GM12801 (cell line): Measurements from ENCODE around the gene CARMIL1.

Source experiments
- TF ChIP-seq, protein P1 (sequence below): IDR thresholded peaks from one replicate; pipeline ENCODE4 v1.5.1; 2011; ENCODE audit warnings: control low read depth; ENCODE audit not compliant: insufficient read length; ENCODE audit errors: extremely low read depth

CARMIL1 gene

DNA sequence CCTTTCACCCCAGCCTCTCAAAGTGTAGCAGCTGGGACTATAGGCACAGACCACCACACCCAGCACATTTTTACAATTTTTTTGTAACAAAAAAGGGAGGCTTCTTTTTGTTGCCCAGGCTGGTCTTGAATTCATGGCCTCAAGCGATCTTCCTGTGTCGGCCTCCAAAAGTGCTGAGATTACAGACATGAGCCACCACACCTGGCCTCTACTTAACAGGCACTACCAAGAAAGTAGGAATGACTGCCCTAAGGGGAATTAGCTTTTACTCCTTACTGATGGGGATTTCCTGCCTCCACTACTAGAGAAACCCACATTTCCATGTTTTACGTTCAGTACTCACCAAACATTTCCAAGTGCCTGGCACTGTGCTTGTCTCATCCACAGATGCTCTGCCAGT is 109.6 kb downstream of the CARMIL1 start:
- TF ChIP-seq, protein P1, sequence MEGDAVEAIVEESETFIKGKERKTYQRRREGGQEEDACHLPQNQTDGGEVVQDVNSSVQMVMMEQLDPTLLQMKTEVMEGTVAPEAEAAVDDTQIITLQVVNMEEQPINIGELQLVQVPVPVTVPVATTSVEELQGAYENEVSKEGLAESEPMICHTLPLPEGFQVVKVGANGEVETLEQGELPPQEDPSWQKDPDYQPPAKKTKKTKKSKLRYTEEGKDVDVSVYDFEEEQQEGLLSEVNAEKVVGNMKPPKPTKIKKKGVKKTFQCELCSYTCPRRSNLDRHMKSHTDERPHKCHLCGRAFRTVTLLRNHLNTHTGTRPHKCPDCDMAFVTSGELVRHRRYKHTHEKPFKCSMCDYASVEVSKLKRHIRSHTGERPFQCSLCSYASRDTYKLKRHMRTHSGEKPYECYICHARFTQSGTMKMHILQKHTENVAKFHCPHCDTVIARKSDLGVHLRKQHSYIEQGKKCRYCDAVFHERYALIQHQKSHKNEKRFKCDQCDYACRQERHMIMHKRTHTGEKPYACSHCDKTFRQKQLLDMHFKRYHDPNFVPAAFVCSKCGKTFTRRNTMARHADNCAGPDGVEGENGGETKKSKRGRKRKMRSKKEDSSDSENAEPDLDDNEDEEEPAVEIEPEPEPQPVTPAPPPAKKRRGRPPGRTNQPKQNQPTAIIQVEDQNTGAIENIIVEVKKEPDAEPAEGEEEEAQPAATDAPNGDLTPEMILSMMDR = no peak

DNA sequence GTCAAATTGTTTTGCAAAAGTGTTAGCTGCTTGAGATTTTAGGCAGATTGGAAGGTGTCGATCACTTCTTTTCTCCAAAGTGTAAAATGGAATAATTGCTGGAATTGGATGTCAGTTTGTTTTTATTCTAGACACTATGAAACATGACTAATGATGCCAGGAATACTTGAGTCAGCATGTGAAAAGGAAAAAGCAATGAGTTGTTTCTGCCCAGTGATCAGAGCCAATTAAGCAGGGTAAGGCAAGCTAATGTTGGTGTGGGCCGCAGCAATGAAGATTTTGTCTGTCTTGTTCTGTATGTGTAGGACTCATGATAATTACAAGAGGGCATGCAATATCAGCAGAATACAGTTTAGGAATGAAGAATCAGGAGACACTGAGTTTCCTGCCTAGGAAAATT is 110.3 kb downstream of the CARMIL1 start:
- TF ChIP-seq, protein P1 = no peak

DNA sequence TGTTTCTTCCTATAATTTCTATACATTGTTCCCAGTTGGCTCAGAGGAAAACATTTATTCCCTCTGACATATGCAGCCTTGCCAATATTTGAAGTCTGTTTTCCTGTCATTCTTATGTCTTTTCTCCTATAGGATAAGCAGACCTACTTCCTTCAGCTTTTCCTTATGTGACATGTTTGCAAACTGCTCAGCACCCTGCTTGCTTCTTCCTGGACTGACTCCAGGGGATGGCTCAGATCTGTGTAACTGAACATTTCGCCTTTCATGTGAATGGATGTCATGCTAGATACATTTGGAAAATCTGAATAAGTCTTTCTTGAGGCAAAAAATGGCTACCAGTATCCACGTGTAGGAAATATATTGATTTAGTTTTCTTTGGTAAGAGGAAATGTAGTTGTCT is 113.2 kb downstream of the CARMIL1 start:
- TF ChIP-seq, protein P1 = no peak

DNA sequence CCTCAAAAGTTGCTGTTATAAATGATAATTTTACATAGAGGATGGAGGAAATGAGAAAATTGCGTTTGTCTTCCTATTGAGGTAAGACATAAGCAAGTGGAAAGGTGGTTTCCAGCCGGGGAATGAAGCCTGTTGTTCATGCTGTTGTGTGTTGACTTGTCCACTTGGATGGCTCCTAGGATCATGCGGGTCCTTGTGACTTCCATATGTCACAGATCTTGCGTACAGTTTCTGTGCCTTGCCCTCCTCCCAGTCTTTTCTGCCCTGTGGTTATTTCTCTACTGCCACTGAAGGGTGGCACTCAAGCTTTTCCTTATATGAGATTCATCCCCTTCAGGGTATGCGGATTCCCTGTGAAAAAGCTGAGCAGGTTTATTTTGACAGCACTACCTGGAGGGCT is 116.6 kb downstream of the CARMIL1 start:
- TF ChIP-seq, protein P1 = no peak

DNA sequence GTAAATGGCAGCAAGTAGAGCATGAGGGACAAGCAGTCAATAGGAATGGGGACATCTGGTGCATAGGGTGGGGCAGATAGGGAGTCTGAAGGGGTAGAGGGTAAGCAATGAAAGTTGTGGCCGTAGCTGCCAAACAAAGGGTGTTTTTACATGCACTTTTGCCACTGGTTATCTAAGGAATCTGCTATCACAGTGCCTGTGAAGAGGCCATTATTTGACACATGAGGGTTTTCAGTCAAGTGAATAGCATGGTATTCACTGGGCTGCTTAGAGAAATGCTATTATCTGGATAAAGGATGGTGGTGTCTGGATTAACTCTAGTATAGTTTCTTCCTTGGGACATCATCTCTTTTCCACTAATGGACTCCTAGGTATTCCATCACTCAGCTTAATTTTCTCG is 118.2 kb downstream of the CARMIL1 start:
- TF ChIP-seq, protein P1 = no peak

DNA sequence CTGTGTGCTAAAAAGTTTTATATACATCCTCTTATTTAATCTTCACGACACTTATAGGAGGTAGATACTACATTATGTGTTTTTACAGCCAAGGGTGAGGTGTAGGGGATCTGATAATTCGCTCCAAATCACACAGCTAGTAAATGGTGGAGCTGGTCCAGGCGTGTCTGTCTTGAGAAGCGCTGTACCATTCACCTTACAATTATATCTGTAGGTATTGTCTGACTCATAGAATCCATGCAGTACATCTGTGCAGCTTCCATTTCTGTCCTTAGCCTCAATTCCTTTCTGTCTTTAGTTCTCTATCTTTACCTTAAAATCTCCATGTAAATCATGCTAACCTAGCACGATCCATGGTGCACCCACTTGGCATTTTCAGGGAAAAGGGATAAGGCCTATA is 120.7 kb downstream of the CARMIL1 start:
- TF ChIP-seq, protein P1 = no peak

DNA sequence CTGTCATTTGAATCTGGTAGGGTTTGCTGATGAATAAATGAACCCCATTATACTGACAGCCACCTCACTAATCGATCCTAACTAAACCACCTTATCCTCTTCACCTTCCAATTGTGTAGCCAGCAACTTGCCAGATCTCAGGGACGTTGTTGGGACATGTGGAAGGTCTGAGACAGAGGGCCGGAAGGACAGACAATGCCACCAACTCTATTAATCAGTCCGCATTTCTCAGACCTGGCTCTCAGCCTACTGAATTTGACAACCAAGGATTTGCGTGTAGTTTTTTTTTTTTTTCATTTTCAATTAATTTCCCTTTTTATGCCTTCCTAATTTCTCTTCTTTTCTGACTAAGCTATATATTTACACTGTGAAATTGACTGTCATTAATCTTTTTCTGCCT is 122.5 kb downstream of the CARMIL1 start:
- TF ChIP-seq, protein P1 = no peak

DNA sequence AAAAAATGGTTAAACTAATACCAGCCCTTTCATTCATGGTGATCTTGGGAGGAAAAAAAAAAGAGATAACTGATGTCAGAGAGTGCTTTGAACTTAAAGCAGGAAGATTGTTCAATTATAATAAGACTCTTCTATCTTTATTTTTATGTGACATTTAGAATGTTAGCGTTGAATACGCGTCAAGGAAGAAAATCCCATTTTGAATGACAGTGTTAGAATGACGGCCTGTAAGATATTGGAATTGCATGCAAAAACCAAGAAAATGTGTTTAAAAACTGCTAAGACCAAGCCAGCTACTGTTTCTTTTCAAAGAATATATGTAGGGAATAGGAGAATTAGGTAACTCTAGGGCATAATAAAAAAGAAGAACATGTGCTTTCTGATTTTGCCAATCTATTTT is 123.0 kb downstream of the CARMIL1 start:
- TF ChIP-seq, protein P1 = no peak
